ENCODE measurements around the gene VPS13D. TPM values are rescaled to one million over a fixed set of nuclear protein-coding genes. Genes with fewer than 3 reads are reported as not detected.

The VPS13D gene
- total and polyA plus RNA-seq, 10 of the 15 experiments (the other 5 are each of a cell fraction or from before 2014, with no cell fraction given), result 1.4 to 16.9 (median 8.5) TPM

- TF ChIP-seq ZBTB33 (IDR thresholded peaks at IDR 0.05) (no peak), BHLHE40 (IDR thresholded peaks at IDR 0.05; ENCODE audit: borderline replicate concordance in 1 of 2, low read depth in 2 of 2, low read length in 1 of 2) (no peak)
These were observed 14.8 kb downstream of the VPS13D start (continued) for GRCh38 chr1:12244585-12244984.

DNA sequence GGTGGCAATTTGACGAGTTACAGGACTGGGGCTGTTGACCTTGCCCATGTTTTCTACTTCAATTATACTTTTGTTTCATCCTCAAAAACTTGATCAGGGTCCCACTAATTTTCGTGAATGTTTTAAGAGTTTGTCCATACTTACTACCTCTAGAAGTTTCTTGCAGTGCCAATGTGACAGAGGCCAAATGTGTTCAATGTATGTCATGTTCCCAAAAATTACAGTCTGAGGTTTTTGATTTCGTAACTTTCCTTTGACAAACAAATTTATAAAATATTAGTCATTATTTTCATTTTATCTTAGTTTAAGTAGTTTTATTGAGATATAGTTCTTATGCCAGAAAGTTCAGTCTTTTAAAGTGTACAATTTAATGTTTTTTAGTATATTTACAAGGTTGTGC lies 15.3 kb downstream of the VPS13D start:
- Histone ChIP-seq H3K9me3 (replicated peaks; ENCODE audit: control insufficient read depth, insufficient read depth, low read length) (no peaks in the 10 kb centered on the region), H3K36me3 (ENCODE audit: control insufficient read depth in 2 of 2, insufficient read depth in 2 of 2, low read length in 1 of 2) (peaks cover 4 to 17% of the 10 kb centered on the region in 2 experiments), H3K27ac (ENCODE audit: control insufficient read depth, insufficient read depth) (no peak overlapping the region), H3K9ac (ENCODE audit: control insufficient read depth, insufficient read depth, low read length) (no peak overlapping the region), H3K27me3 (replicated peaks in 1 of 2; ENCODE audit: control insufficient read depth in 2 of 2, insufficient read depth in 2 of 2, low read length in 1 of 2) (no peaks in the 10 kb centered on the region), H4K20me1 (ENCODE audit: control insufficient read depth, insufficient read depth) (no peaks in the 10 kb centered on the region), H2AFZ (ENCODE audit: control insufficient read depth, low read depth, low read length) (no peak overlapping the region), H3K79me2 (ENCODE audit: control insufficient read depth, insufficient read depth, low read length) (no peaks in the 10 kb centered on the region), H3K4me3 (no peak overlapping the region), H3K4me2 (ENCODE audit: control insufficient read depth, insufficient read depth) (no peak overlapping the region), H3K4me1 (ENCODE audit: control insufficient read depth, insufficient read depth, low read length) (no peaks in the 10 kb centered on the region)
- intact Hi-C loops (cut with micrococcal nuclease; ENCODE audit: unreplicated experiment), result no loop called here
- BruUV-seq (replicated peaks), result no TSS peak
- no peak for ATAC-seq
- RAD21 ChIA-PET (ENCODE audit: unreplicated experiment), result no interaction called here
- no peak for FAIRE-seq
- POLR2A ChIA-PET, result no interaction called here
- TF ChIP-seq ZNF207 (IDR thresholded peaks at IDR 0.05; ENCODE audit: borderline replicate concordance) (no peak), SUPT20H (IDR thresholded peaks at IDR 0.05; ENCODE audit: borderline replicate concordance, control insufficient read depth, low read depth, low read length) (no peak), TARDBP (IDR thresholded peaks at IDR 0.05; ENCODE audit: borderline replicate concordance) (no peak), CTCF (IDR thresholded peaks at IDR 0.05 in 2 of 3, conservative IDR thresholded peaks at IDR 0.05 in 1 of 3; ENCODE audit: control insufficient read depth in 2 of 3, extremely low read depth in 1 of 3, insufficient read depth in 1 of 3, low read depth in 3 of 3, low read length in 3 of 3) (no peak), BMI1 (IDR thresholded peaks at IDR 0.05; ENCODE audit: borderline replicate concordance) (no peak), CHD1 (IDR thresholded peaks at IDR 0.05; ENCODE audit: low read depth, low read length) (no peak)
- 69% methylated on average over 3 of the region's 3 CpGs for WGBS (ENCODE audit: insufficient coverage, insufficient replicate concordance, low lambda C conversion rate, missing lambda C conversion rate)
- SMC1A ChIA-PET (ENCODE audit: uncharacterized antibody, unreplicated experiment), result interaction anchor here (1.1 to 3.2 kb wide), 4 partner anchors 10 to 126 kb away, joined by 3 to 17 read pairs (median 5); no protein-coding TSS in a partner anchor
- CTCF ChIA-PET, result interaction anchor here (0.7 to 2.7 kb wide), 5 partner anchors 10 to 414 kb away, joined by 3 to 28 read pairs (median 4); partner anchors contain the start of gene VPS13D
- in situ Hi-C loops (cut with MboI), result no loop called here
- no peak for DNase-seq (ENCODE audit: low read depth, low spot score)
